Stimulated activated CD4-positive, alpha-beta T cell treated with anti-CD3 and anti-CD28 coated beads, TNF-alpha, amount 100 ng/mL, for 1 hour (primary cell): ENCODE measurements around the gene DRICH1.
A peak's percentile ranks its signal among the peaks of the same experiment; 100 is the strongest.
"Not testable (repeated sequence)": the region's sequence is repeated elsewhere in the genome, so short reads cannot be mapped to it uniquely, and the experiment has no call there.

ENCODE experiments used
- DNase-seq, 3 donors: peaks; one replicate each; pipeline ENCODE4 v3.0.0-alpha.2; 2020; ENCODE audit warnings: low read depth in 3 of 3, low spot score in 1 of 3

Gene DRICH1

DNA sequence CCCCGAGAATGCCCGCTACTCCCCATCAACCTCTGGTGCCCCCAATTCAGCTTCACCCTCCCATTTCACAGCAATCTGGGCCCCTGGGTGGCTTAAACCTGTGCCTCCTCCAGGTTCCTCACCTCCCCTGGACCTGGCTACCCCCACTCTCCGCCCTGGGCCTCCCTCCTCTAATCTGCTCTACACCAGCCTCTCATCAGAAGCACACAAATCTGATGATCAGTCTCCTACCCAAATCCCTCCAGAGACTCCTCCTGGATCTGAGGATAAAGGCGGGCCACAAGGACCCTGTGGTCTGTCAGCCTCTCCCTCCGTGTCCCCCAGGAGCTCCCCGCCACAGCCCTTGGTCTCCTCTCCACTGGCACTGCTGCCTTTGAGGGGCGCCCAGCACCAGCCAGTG, 28.9 kb downstream of the DRICH1 start:
- no peak for DNase-seq

DNA sequence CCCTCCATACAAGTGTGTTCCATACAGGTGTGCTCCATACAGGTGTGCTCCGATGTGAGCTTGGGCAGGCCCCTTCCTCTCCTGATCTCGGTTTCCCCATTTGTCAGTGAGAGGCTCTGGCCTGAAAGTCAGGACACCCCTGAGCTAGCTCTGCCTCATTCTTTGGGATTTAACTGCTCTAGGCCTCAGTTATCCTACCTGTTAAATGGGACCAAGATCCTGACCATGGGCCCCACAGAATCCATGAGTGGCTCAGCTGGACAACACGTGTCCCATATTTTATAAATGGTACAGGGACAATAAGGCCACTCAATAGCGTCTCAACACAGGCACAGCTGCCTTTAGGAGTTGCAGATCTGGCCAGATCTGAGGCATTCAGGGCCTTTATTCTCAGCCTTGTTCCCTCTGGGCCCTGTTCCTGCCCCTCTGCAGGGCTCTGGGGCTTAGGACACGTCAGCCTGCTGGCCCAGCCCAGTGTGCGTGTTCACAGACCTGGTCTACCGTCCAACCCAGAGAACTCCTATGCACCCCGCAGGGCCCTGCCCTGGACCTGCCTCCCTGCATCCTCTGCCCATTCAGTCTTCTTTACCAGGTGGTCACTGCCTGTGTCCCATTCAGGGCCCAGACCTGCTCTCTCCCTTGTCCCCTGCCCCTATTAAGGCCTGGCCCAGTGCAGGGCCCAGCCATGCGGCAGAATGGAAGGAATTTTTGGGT, 33.2 kb downstream of the DRICH1 start:
- DNase-seq = no peak

DNA sequence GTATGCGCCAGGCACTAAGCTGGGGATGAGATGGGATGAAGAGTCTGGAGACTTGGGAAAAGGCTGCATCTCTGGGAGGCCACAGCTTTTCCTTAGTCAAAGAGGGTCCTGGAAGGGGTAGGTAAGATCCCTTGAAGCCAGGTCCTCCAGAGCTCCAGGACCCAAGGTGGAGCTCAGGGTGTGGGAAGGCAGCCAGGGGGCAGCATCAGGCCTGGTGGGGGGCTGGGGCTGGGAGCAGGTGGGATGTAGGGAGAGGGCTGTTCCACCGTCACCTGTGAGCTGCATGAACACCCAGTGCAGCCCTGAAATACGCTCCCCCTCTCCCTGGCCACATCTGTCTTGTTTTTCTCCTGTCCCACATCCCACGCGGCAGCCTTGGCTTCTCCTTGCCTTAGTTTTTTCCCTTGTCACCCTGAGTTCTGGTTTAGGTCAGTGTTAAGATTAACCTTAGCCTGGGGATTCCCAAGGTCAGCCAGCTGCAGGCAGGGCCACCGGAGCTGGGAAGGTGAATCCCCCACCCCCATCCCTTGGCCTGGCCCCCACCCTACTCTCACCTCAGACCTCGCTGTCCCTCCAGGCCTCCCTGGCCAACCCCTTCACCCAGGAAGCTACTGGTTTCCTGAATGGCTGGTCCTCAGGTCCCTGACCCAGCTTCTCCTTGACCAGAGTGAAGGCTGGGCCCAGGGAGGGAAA, 34.4 kb downstream of the DRICH1 start:
- DNase-seq = not testable (repeated sequence)

DNA sequence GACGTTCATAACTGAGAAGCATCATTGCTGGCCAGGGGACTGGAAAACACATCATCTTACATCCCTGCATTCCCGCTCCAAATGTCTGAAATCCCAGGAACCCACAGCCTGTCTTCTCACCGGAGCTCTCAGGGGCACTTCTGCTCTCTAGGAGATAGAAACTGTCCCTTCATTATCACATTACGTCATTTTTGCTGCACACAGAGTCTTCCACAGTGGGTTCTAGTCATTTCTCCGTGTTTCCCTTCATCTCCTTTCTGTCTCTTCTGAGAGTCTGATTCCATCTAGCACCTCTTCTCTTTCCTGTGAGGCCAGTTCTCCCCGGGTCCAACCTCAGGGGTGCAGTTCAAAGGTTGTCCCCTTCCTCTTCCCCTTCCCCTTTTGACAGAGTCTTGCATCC, 36.2 kb downstream of the DRICH1 start:
- not testable (repeated sequence) for DNase-seq

DNA sequence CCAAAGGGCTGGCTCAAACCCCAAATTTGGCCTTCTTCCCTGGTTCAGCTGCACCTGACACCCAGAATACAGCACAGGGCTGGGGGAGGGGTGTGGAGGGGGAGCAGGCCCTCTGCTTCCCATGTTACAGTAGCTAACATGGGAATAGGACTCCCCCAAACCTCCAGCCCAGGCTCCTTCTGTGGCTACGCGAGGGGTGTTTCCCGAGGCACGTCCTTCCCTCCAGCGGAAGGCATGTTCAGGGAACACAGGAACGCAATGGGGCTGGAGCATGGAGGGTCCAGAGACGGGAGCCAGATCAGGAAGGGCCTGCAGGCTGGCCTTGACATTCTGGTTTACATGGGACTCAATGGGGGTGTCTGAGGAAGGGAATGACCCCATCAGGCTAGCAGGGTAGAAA, 40.3 kb downstream of the DRICH1 start:
- DNase-seq = no peak

DNA sequence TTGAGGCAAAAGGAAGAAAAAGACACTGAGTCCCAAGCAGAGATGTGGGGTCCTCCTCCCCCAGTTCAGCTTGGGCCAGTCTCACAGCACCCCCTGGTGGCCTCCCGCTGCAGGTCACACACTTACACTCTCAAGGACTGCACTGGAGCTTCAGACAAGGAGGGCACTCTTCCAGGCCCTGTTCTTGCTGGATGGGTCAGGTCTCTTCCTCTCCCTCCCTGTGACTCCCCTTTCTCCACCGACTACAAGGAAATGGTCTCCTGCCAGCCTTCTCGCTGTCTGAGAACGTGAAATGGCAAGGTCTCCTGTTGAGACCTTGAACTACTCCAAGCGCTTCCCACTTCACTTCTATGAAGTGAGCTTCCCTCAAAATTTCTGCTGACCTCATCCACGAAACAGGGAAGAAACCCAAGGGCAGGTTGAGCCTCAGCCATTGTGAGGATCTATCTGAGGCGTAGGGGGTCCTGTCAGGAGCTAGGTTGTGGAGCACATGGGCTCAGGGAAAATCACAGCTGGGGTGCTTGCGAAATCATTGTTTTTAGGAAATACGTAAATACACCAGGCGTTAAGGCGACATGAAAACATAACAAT, 40.8 kb downstream of the DRICH1 start:
- DNase-seq = peak in 2 of 3 donors; percentile 6 to 42

DNA sequence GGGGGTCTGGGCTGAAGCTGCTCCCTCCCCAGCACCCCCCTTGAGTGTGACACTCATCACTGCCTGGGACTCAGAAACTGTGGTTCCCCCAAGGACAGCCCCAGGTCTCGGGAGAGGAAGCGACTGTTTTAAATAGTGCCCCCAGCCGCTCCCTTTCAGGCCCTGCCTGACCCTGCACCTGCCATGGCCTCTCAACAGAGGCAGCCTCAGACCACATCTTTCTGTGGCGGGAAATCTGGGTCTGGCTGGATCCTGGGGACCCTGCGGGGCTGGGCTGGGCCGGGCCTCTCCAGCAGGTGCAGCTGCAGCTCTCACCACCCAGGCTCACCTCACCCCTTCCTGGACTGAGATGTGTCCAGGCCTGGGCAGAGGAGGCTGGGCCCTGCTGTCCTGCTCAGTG, 48.3 kb downstream of the DRICH1 start:
- no peak for DNase-seq

DNA sequence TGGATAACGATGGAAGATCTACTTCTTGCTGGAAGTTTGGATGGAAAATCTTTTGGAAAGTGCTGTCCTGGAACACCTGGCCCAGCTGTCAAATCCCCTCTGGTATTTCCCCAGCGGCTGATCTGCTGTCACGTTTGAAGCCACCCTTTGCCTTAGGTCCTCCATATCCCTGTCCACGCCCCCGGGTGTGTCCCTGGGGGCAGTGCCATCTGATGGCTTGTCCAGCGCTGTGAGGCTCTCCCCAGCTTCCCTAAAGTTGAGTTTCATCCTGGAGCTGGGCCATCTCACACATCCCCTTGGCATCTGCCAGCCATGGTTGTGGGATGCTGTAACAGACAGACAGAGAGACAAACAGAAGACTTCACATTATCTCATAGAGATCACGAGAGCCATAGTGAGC, 49.0 kb downstream of the DRICH1 start:
- DNase-seq = no peak

DNA sequence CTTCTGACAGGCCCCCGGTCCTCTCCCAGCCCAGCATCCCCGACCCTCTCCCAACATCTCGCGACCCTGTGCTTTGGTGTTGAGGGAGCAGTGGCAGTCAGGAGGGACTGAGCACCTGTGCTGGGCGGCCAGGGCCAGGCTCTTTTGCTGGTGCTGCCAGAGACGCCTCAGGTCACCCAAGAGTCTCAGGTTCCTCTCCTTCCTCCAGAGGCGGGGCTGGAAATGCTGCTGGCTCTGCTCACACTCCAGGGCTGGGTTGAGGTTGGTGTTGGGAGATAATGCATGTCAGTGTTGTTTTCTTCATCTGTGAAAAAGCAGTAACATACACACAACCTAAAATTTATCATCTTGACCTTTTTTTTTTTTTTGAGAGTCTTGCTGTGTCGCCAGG, 50.9 kb downstream of the DRICH1 start:
- no peak for DNase-seq

DNA sequence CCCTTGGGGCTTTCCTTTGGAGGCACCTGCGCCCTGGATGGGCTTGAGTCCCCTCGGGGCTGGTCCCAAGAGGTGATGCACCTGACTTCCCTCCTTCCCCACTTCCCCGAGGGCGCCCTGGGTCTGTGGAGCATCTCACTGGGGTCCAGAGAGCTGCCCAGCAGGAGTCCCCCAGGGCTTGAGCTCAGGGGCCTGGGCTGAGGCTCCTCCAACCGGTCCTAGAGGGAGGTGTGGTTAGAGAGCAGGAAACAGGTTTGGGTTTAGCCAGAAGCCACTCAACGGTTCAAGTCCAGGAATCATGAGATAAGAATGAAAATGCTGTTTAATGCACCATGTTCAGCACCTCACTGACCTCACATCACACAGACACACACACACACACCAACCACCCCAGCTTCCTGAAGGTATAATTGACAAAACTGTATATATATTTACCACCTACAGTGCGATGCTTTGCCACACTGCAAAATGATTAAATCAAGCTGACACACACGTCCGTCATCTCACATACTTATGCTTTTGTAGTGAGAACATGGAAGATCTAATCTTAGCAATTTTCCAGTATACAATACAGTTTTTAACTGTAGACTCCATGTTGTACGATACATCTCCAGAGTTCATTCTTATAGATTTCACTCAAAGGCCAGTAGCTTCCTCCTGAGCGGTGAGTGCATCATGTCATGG, 51.4 kb downstream of the DRICH1 start:
- no peak for DNase-seq

DNA sequence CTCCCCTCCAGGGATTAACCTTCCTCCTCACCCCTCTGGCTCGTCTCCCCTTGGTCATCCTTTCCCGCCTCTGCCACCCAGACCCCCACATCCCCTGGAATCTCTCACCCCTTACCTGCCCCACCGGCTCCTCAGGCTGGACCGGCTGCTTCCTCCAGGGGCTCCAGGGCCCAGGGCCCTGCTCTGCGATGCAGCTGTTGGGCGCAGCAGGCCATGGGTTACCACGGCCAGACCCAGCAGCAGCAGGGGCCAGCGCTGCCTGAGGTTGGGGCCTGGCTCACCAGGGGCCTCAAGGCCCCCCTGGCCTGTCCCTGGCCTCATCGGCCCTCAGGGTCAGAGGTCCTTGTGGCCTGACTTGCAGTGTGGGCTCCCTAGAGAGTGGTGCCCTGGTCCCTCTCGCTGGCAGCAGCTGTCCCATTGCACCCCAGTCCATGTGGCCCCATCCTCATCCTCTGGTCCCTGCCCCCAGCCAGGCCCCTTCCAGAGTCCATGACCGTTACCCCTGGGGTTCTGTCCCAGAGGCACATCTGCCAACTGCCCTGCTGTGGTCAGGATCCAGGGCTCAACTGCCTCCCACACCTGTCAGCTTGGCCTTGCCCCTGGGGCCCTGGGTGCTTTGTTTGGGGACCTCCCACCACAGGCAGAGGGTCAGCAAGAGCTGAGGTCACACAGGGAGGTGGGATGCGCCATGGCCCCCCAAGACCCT, 52.1 kb downstream of the DRICH1 start, which contains the start of gene IGLL1:
IGLL1 (minus strand) TSS at position 421 of the 706 bp plus-strand sequence; CDS start at position 321, 100 bp downstream.
- DNase-seq = no peak

DNA sequence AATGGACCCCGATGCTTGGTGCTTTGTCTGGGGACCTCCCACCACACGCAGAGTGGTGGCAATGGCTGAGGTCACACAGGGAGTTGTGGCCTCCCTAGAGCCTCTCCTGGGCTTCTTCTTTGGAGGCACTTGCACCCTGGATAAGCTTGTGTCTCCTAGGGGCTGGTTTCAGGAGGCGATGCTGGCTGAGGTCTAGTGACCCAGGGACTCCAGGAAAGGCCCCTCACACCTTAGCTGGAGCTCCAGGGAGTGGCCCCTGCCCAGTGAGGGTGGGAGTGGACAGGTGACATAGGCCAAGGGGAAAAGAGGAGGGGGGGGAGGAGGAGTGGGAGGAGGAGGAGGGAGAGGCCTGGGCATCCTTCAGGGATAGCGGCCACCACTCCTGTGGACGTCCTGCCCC, 52.8 kb downstream of the DRICH1 start:
- DNase-seq = no peak

DNA sequence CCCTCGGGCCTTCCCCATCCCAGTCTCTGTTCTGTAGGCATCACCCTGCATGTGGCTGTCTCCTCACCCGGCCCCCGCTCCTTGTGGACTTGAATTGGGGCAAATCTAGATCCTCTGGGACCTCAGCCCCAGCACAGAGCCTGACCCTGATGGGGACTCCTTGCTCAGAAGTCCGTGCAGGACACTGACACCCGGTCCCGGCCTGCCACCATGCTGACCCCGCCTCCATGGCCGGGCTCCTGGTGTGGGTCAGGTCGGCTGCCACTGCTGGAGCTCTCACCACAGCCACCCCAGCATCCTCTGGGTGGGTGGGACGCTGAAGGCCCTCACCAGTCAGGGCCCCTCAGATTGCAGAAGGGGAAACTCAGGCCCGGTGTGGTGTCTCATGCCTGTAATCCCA, 53.8 kb downstream of the DRICH1 start:
- DNase-seq = no peak

DNA sequence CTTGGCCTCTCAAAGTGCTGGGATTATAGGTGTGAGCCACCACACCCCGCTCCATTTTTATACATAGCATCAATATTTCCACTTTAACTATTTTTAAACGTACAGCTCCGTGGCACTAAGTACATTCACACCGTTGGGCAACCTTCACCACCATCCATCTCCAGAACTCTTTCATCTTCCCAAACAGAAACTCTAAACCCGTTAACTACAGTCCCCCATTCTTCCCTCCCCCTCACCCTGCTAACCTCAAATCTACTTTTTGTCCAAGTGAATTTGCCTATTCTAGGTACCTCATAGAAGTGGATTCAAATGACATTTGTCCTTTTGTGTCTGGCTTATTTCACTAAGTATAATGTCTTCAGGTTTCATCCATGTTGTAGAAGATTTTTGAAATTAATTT, 55.4 kb downstream of the DRICH1 start:
- no peak for DNase-seq

DNA sequence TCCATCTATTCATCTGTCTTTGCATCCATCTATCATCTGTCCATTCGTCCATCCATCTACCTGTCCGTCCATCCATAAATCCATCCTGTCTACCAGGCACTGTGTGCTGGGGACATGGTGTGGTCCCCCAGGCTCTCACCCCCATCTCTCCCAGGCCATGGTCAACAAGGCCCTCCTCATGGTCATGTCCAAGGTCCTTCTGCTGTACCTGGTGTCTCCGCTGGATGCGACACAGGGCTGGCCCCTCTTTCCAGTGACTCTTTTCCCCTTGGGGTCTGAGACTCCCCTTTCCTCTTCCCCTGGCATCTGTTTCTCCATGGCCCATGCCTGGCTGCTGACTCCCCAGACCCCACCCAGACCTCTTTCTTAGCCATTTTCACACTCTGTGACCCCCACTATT, 56.5 kb downstream of the DRICH1 start:
- DNase-seq = no peak

DNA sequence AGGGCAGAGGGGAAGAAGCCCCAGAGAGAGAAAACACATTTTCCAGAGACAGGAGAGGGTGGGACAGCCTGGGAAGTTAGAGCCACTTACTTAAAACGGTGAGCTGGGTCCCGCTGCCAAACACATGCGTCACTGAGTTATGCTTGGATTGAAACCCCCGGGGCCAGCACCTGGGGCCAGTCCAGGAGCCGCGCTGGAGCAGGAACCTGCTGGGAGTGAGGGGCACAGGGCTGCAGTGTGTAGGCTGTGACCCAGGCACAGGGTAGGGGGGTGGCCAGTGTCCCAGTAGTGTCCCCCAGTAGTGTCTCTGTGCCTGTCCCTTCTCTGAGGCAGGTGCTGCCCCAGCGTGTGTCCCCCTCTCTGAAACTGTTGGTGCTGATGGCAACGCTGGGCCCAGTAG, 57.2 kb downstream of the DRICH1 start:
- DNase-seq = no peak

DNA sequence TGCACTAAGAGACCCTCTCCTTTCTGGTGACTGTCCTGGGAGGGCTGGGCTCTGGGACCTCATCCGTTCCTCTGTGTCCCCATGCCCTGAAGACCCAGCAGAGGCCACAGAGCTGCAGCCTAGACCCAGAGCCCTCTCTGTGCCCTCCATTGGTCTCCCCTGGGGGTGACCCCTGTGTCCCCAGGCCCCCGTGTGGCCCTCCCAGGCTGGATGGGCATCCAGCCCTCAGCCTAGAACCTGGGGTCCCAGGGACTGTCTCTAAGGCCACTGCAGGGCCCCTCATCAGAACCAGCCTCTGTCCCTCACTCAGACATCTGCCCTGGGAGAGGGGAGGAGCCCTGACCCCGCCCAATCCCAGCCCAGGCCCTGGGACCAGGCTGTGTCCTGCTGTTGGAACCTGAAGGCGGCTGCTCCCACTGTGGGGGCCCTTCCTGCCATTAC, 57.7 kb downstream of the DRICH1 start:
- DNase-seq = no peak

DNA sequence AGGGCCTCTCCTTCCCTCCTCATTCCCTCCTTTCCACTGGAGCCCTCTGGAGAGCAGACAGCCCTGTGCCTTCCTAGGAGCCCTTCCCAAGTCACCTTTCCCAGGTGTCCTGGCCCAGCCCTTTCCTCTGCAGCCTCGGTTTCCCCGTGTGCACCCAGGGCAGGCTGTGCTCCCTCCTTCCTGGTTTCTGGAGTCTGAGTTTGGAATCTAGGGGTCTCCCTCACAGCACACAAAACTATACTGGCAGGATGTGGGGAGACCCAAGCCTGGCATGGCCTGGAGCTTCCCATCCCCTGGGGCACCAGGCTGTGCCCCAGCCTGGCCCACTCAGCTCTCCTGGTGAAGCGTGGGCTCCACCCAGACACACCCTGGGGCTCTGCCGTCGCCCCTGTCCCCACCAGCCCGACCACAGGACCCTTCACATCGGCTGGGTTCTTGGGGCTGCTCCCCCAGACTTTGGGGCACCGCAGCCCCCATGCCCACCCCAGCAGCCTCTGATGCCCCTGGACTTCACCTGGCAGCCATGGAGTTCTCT, 58.4 kb downstream of the DRICH1 start:
- not testable (repeated sequence) for DNase-seq

DNA sequence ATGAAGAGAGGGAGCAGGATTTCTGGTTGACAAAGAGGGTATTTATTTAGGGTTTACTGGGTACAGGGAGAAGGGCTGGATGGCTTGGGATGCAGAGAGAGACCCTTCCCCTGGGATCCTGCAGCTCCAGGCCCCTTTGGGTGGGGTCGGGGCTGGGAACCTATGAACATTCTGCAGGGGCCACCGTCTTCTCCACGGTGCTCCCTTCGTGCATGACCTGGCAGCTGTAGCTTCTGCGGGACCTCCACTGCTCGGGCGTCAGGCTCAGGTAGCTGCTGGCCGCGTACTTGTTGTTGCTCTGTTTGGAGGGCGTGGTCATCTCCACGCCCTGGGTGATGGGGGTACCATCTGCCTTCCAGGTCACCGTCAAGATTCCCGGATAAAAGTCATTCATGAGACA, 59.0 kb downstream of the DRICH1 start:
- DNase-seq = not testable (repeated sequence)

DNA sequence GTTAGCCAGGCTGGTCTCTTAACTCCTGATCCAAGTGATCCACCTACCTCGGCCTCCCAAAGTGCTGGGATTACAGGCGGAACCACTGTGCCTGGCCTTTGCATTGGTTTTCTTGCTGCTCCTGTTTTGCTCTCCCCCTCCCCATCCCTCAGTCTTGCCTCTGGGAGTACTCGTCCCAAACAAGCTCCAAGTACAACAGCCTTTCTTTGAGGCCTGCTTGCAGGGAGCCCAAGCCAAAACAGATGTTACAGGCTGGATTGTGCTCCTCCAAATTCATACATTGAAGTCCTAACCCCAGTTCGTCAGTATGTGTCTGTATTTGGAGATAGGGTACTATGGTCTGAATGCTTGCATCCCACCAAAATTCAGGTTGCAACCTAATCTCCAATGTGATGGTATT, 60.6 kb downstream of the DRICH1 start:
- no peak for DNase-seq

DNA sequence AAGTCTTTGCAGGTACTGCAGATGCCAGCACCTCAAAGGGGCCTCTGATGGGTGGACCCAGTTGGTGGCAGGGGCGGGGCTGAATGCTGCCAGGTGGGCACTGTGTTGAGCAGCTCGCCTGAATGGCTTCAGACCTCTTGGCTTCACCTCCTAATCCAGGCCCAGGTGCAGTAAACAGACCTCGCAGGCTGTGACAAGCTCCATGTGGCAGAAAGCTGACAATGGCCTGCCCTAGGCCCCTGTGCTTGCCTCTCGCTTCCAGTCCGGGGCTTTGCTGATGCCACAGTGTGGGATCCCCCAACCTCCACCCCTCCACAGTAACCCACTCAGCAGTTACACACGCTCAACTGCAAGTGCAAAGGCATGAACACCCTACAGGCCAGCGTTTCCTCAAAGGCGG, 61.4 kb downstream of the DRICH1 start:
- DNase-seq = no peak
